ENCODE measurements around the gene TMEM131. TPM values are rescaled to one million over a fixed set of nuclear protein-coding genes. Genes with fewer than 3 reads are reported as not detected.

Gene TMEM131
- total and polyA plus RNA-seq, 7 experiments from 2014 or later: 10.6 to 46.4 (median 40.5) TPM

DNA sequence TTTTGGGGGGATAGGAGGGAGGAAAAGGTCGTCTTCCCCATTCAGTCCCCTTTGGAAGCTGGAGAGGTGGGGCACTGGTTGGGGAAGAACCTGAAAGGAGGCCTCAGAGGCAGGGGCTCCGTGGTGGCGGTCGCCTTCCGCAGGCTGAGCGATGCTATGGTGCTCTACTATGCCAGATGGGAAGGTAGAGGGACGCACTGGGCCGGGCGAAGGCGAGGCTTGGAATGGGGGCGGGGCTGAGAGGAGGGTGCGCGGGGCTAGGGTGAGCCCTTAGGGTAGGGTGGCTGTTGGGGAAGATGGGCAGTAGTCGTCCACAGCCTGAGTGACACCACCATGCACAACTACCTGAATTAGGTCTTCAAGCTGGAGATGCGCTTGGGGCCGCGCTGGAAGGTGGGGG, 271.2 kb downstream of the TMEM131 start:
- peak overlapping the region; percentile 26 for H3K27ac ChIP-seq (ENCODE audit: low read depth, low read length)
- peaks cover 46 to 90% (median 65%) of the 10 kb centered on the region in 7 donors for H3K4me1 Mint-ChIP-seq
- DNase-seq (no peak), ATAC-seq (no peak)
- no peaks in the 10 kb centered on the region for H3K27me3 Mint-ChIP-seq
- no peaks in the 10 kb centered on the region for H3K27me3 ChIP-seq (ENCODE audit: control insufficient read depth in 2 of 2, insufficient read depth in 2 of 2, low read length in 2 of 2)
- H3K4me1 ChIP-seq (ENCODE audit: control insufficient read depth in 2 of 2, insufficient read depth in 2 of 2, low read length in 2 of 2): peaks cover 36 to 52% of the 10 kb centered on the region in 2 donors
- no peak overlapping the region for H3K4me3 ChIP-seq (ENCODE audit: low read length)
- H3K27ac Mint-ChIP-seq: peak overlapping the region in 3 of 9 donors; percentile 25 to 76 (median 75)
- ChIA-PET CTCF (no interaction called here), POLR2A (interaction anchor here (0.6 kb wide), 1 partner anchor 12 kb away, joined by 3 read pairs; no protein-coding TSS in a partner anchor)
- H3K9me3 Mint-ChIP-seq: peaks cover 0 to 7% (median 0%) of the 10 kb centered on the region in 11 donors
- intact Hi-C loops (cut with micrococcal nuclease): no loop called here
- H3K36me3 Mint-ChIP-seq: peaks cover 10 to 78% (median 57%) of the 10 kb centered on the region in 5 donors
- H3K9me3 ChIP-seq (ENCODE audit: control insufficient read depth in 2 of 3, low read length in 3 of 3): no peaks in the 10 kb centered on the region
- no peak overlapping the region for H3K4me3 Mint-ChIP-seq
- peaks cover 23 to 86% (median 35%) of the 10 kb centered on the region in 3 experiments for H3K36me3 ChIP-seq (ENCODE audit: control insufficient read depth in 2 of 3, insufficient read depth in 3 of 3, low read length in 3 of 3)

DNA sequence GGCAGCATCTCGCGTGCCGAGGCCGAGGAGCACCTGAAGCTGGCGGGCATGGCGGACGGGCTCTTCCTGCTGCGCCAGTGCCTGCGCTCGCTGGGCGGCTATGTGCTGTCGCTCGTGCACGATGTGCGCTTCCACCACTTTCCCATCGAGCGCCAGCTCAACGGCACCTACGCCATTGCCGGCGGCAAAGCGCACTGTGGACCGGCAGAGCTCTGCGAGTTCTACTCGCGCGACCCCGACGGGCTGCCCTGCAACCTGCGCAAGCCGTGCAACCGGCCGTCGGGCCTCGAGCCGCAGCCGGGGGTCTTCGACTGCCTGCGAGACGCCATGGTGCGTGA, 271.7 kb downstream of the TMEM131 start:
- ATAC-seq (no peak), DNase-seq (no peak)
- peaks cover 41 to 57% of the 10 kb centered on the region in 2 donors for H3K4me1 ChIP-seq (ENCODE audit: control insufficient read depth in 2 of 2, insufficient read depth in 2 of 2, low read length in 2 of 2)
- ChIA-PET CTCF (no interaction called here), POLR2A (no interaction called here)
- H3K27me3 ChIP-seq (ENCODE audit: control insufficient read depth in 2 of 2, insufficient read depth in 2 of 2, low read length in 2 of 2): no peaks in the 10 kb centered on the region
- Mint-ChIP-seq H3K4me3 (no peak overlapping the region), H3K36me3 (peaks cover 10 to 76% (median 53%) of the 10 kb centered on the region in 5 donors), H3K4me1 (peaks cover 51 to 90% (median 69%) of the 10 kb centered on the region in 7 donors), H3K9me3 (peaks cover 0 to 7% (median 0%) of the 10 kb centered on the region in 11 donors), H3K27me3 (no peaks in the 10 kb centered on the region), H3K27ac (no peak overlapping the region)
- no peaks in the 10 kb centered on the region for H3K9me3 ChIP-seq (ENCODE audit: control insufficient read depth in 2 of 3, low read length in 3 of 3)
- no peak overlapping the region for H3K4me3 ChIP-seq (ENCODE audit: low read length)
- peaks cover 22 to 84% (median 31%) of the 10 kb centered on the region in 3 experiments for H3K36me3 ChIP-seq (ENCODE audit: control insufficient read depth in 2 of 3, insufficient read depth in 3 of 3, low read length in 3 of 3)
- peak overlapping the region; percentile 26 for H3K27ac ChIP-seq (ENCODE audit: low read depth, low read length)
- intact Hi-C loops (cut with micrococcal nuclease): no loop called here

DNA sequence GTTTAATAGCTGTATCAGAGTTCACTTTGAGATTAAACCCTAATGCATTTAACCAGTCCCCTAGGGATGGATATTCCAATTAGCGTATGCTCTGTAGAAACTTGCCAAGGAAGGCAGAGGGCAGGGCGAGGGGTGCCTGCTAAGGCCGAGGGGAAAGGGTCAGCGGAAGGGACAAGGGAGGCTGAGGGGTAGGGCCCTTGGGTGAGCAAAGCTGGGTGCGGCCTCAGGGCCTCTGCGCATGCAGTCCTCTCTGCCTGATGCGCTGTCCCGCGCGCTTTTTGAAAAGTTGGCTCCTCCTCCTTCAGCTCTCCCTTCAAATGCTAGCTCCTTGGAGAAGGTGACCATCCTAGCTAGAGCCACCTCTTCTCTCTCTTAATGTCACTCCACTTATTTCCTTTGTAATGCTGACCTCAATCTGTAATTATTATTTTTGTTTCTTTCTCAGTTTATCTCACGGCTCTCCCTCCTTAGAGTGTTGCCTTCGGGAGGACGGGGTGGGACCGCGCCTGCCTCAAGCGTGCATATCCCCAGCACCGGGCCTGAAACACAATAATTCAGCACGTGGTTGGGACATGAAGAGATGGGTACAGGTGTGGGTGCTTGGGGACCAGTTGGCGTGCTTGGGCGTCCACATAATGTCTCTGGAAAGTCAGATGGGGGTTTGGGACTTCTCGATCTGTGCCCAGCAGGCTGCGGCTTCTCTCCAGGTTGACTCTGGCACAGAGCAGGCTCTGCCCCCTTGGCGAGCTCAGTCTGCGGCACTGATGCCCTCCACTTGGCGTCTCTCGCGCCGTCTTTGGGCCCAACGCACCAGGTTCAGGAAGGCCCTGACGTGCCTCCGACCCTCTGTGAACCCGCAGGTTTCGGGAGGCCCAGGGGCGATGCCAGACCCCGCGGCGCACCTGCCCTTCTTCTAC, 272.3 kb downstream of the TMEM131 start:
- H3K4me3 ChIP-seq (ENCODE audit: low read length): no peak overlapping the region
- Mint-ChIP-seq H3K27ac (peak overlapping the region in 8 of 9 donors; percentile 18 to 90 (median 78)), H3K9me3 (peaks cover 0 to 7% (median 0%) of the 10 kb centered on the region in 11 donors), H3K36me3 (peaks cover 10 to 76% (median 53%) of the 10 kb centered on the region in 5 donors), H3K4me1 (peaks cover 52 to 91% (median 75%) of the 10 kb centered on the region in 7 donors), H3K4me3 (peak overlapping the region in 4 of 10 donors; percentile 37 to 94 (median 56)), H3K27me3 (no peaks in the 10 kb centered on the region)
- ATAC-seq (no peak), DNase-seq (peak in 1 of 9 donors; percentile 4)
- H3K27me3 ChIP-seq (ENCODE audit: control insufficient read depth in 2 of 2, insufficient read depth in 2 of 2, low read length in 2 of 2): no peaks in the 10 kb centered on the region
- peaks cover 19 to 77% (median 31%) of the 10 kb centered on the region in 3 experiments for H3K36me3 ChIP-seq (ENCODE audit: control insufficient read depth in 2 of 3, insufficient read depth in 3 of 3, low read length in 3 of 3)
- intact Hi-C loops (cut with micrococcal nuclease): no loop called here
- peaks cover 46 to 61% of the 10 kb centered on the region in 2 donors for H3K4me1 ChIP-seq (ENCODE audit: control insufficient read depth in 2 of 2, insufficient read depth in 2 of 2, low read length in 2 of 2)
- H3K9me3 ChIP-seq (ENCODE audit: control insufficient read depth in 2 of 3, low read length in 3 of 3): no peaks in the 10 kb centered on the region
- CTCF ChIA-PET: interaction anchor here (1.4 kb wide), 1 partner anchor 18 kb away, joined by 3 read pairs; no protein-coding TSS in a partner anchor
- POLR2A ChIA-PET: interaction anchor here (1.0 kb wide), 1 partner anchor 10 kb away, joined by 3 read pairs; the partner anchor contains the start of gene ZAP70
- peak overlapping the region; percentile 27 for H3K27ac ChIP-seq (ENCODE audit: low read depth, low read length)

DNA sequence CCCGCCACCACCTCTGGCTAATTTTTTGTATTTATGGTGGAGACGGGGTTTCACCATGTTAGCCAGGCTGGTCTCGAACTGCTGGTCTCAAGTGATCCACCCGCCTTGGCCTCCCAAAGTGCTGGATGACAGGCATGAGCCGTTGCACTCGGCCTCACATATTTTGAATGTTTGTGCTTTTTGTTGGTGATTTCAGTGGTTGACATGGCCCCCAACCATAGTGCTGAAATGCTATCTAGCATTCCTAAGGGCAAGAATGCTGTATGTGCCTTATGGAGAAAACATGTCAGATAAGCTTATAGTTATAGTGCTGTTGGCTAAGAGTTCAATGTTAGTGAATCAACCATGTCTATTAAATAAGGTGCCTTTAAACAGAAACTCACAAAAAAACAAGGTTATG, 273.5 kb downstream of the TMEM131 start:
- Mint-ChIP-seq H3K4me1 (peaks cover 52 to 91% (median 75%) of the 10 kb centered on the region in 7 donors), H3K9me3 (peaks cover 0 to 4% (median 0%) of the 10 kb centered on the region in 11 donors), H3K36me3 (peaks cover under 1 to 72% (median 41%) of the 10 kb centered on the region in 5 donors), H3K27ac (peak overlapping the region; percentile 17 to 90 (median 75)), H3K27me3 (no peaks in the 10 kb centered on the region), H3K4me3 (peak overlapping the region in 4 of 10 donors; percentile 25 to 94 (median 46))
- CTCF ChIA-PET: interaction anchor here (1.0 to 1.4 kb wide), 2 partner anchors 19 to 20 kb away, joined by 3 read pairs; no protein-coding TSS in a partner anchor
- DNase-seq (no peak), ATAC-seq (no peak)
- H3K4me3 ChIP-seq (ENCODE audit: low read length): no peak overlapping the region
- H3K36me3 ChIP-seq (ENCODE audit: control insufficient read depth in 2 of 3, insufficient read depth in 3 of 3, low read length in 3 of 3): peaks cover 17 to 71% (median 31%) of the 10 kb centered on the region in 3 experiments
- peak overlapping the region; percentile 50 for H3K27ac ChIP-seq (ENCODE audit: low read depth, low read length)
- H3K27me3 ChIP-seq (ENCODE audit: control insufficient read depth in 2 of 2, insufficient read depth in 2 of 2, low read length in 2 of 2): no peaks in the 10 kb centered on the region
- POLR2A ChIA-PET: interaction anchor here (0.7 kb wide), 1 partner anchor 9 kb away, joined by 3 read pairs; the partner anchor contains the start of gene ZAP70
- peaks cover 48 to 64% of the 10 kb centered on the region in 2 donors for H3K4me1 ChIP-seq (ENCODE audit: control insufficient read depth in 2 of 2, insufficient read depth in 2 of 2, low read length in 2 of 2)
- H3K9me3 ChIP-seq (ENCODE audit: control insufficient read depth in 2 of 3, low read length in 3 of 3): no peaks in the 10 kb centered on the region
- intact Hi-C loops (cut with micrococcal nuclease): no loop called here

DNA sequence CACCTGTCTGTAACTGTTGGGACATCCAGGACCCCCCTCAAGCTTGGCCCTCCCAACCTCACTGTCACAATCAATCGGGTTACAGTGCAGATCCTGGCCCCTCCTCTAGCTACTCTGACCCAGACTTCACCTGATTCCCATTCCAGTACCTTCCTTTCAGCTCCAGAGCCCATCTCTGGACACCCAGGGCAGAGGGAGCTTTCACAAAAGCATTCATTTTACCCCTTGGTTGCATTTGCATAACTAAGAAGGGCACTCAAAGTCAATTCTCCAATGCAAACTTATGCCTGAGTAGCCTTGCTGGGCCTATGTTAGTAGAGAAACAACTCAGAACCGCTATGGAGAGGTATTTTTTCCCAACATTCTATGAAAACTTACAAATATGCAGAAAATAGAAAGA, 275.0 kb downstream of the TMEM131 start:
- no peaks in the 10 kb centered on the region for H3K27me3 Mint-ChIP-seq
- CTCF ChIA-PET: interaction anchor here (0.6 to 1.4 kb wide), 2 partner anchors 28 to 1303 kb away, joined by 3 read pairs; no protein-coding TSS in a partner anchor
- Histone ChIP-seq H3K4me1 (ENCODE audit: control insufficient read depth in 2 of 2, insufficient read depth in 2 of 2, low read length in 2 of 2) (peaks cover 63 to 70% of the 10 kb centered on the region in 2 donors), H3K4me3 (ENCODE audit: low read length) (no peak overlapping the region), H3K9me3 (ENCODE audit: control insufficient read depth in 2 of 3, low read length in 3 of 3) (no peaks in the 10 kb centered on the region), H3K27me3 (ENCODE audit: control insufficient read depth in 2 of 2, insufficient read depth in 2 of 2, low read length in 2 of 2) (no peaks in the 10 kb centered on the region), H3K36me3 (ENCODE audit: control insufficient read depth in 2 of 3, insufficient read depth in 3 of 3, low read length in 3 of 3) (peaks cover 9 to 56% (median 20%) of the 10 kb centered on the region in 3 experiments), H3K27ac (ENCODE audit: low read depth, low read length) (peak overlapping the region; percentile 24)
- peak overlapping the region; percentile 22 to 94 (median 52) for H3K4me3 Mint-ChIP-seq
- POLR2A ChIA-PET: no interaction called here
- DNase-seq (no peak), ATAC-seq (no peak)
- H3K27ac Mint-ChIP-seq: peak overlapping the region; percentile 55 to 100 (median 92)
- intact Hi-C loops (cut with micrococcal nuclease): no loop called here
- H3K4me1 Mint-ChIP-seq: peaks cover 55 to 91% (median 75%) of the 10 kb centered on the region in 7 donors
- peaks cover 0 to 1% (median 0%) of the 10 kb centered on the region in 11 donors for H3K9me3 Mint-ChIP-seq
- H3K36me3 Mint-ChIP-seq: peaks cover 3 to 69% (median 30%) of the 10 kb centered on the region in 5 donors

All from naive thymus-derived CD4-positive, alpha-beta T cell (primary cell).